GM19455 (cell line): ENCODE data around the gene ARHGAP26.

ENCODE experiments used
- ATAC-seq: cut with Tn5 transposase; IDR thresholded peaks from one replicate; pipeline ENCODE4 v1.9.1; 2021; ENCODE audit not compliant: unreplicated experiment

The ARHGAP26 gene

GRCh38 chr5:142748568-142749249, 21.5 kb upstream of the ARHGAP26 start:
- ATAC-seq = no peak

GRCh38 chr5:142749321-142749720, 20.9 kb upstream of the ARHGAP26 start:
- ATAC-seq = no peak

GRCh38 chr5:142753116-142753631, 17.0 kb upstream of the ARHGAP26 start:
- ATAC-seq = no peak

GRCh38 chr5:142754031-142754430, 16.1 kb upstream of the ARHGAP26 start:
- ATAC-seq = no peak

- no peak for ATAC-seq
These were observed 13.6 kb upstream of the ARHGAP26 start for GRCh38 chr5:142756576-142756975.

- ATAC-seq = no peak
These were observed 12.6 kb upstream of the ARHGAP26 start for GRCh38 chr5:142757564-142757963.

GRCh38 chr5:142758062-142758795, 11.9 kb upstream of the ARHGAP26 start:
- ATAC-seq = no peak

- no peak for ATAC-seq
These were observed 11.4 kb upstream of the ARHGAP26 start for GRCh38 chr5:142758796-142759145.

GRCh38 chr5:142763701-142764100, 6.5 kb upstream of the ARHGAP26 start:
- ATAC-seq = no peak

- no peak for ATAC-seq
These were observed 3.0 kb upstream of the ARHGAP26 start for GRCh38 chr5:142767178-142767577.

- ATAC-seq = no peak
These were observed 2.3 kb upstream of the ARHGAP26 start for GRCh38 chr5:142767911-142768310.

GRCh38 chr5:142769251-142769792, 855 bp upstream of the ARHGAP26 start:
- no peak for ATAC-seq

GRCh38 chr5:142770650-142771609, 753 bp downstream of the ARHGAP26 start:
- peak; percentile 37 for ATAC-seq

- ATAC-seq = no peak
These were observed 1.5 kb downstream of the ARHGAP26 start for GRCh38 chr5:142771666-142772065.

- ATAC-seq = no peak
These were observed 2.5 kb downstream of the ARHGAP26 start for GRCh38 chr5:142772446-142773293.

- no peak for ATAC-seq
These were observed 6.9 kb downstream of the ARHGAP26 start for GRCh38 chr5:142777099-142777498.

GRCh38 chr5:142777850-142778249, 7.7 kb downstream of the ARHGAP26 start:
- no peak for ATAC-seq

- ATAC-seq = no peak
These were observed 9.1 kb downstream of the ARHGAP26 start for GRCh38 chr5:142779163-142779840.

GRCh38 chr5:142780871-142781270, 10.7 kb downstream of the ARHGAP26 start:
- no peak for ATAC-seq
